ENCODE measurements around the gene TRMT61B.

DNA sequence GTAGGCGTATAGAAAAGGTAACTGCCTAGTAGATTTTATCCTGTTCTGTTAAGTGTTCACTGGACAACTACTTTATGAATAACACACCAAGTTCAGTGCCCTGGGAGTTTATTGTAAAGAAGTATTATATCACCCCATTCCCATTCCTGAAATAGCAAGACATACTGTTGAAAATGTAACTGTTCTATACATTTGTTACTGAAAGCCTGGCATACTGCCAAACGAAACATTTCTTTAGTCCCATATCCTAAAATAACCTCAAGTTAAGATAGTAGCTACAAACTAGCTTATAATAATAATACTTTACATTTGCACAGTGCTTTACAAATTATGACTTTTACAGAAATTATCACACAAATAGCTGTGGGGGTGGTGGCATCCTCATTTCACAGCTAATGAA, 34.3 kb downstream of the TRMT61B start:
- TF ChIP-seq, protein P1, sequence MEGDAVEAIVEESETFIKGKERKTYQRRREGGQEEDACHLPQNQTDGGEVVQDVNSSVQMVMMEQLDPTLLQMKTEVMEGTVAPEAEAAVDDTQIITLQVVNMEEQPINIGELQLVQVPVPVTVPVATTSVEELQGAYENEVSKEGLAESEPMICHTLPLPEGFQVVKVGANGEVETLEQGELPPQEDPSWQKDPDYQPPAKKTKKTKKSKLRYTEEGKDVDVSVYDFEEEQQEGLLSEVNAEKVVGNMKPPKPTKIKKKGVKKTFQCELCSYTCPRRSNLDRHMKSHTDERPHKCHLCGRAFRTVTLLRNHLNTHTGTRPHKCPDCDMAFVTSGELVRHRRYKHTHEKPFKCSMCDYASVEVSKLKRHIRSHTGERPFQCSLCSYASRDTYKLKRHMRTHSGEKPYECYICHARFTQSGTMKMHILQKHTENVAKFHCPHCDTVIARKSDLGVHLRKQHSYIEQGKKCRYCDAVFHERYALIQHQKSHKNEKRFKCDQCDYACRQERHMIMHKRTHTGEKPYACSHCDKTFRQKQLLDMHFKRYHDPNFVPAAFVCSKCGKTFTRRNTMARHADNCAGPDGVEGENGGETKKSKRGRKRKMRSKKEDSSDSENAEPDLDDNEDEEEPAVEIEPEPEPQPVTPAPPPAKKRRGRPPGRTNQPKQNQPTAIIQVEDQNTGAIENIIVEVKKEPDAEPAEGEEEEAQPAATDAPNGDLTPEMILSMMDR (conservative IDR thresholded peaks at IDR 0.05; ENCODE audit: low read depth, low read length) = no peak
- TF ChIP-seq MXI1 (IDR thresholded peaks at IDR 0.05; ENCODE audit: borderline replicate concordance, low read depth, low read length) = no peak
- no peak for TF ChIP-seq POLR2A (IDR thresholded peaks at IDR 0.05; ENCODE audit: low read depth, low read length)
